SK-N-MC (cell line): ENCODE data around the gene MBNL2.

Experiments used
- EZH2 ChIP-seq: fragments of 200-600 bp; sonication (generic); IDR thresholded peaks from one replicate; pipeline ENCODE4 v1.6.1; 2017; ENCODE audit warnings: antibody characterized with exemption
- POLR2AphosphoS5 ChIP-seq: IDR thresholded peaks from 2 replicates; pipeline ENCODE4 v1.6.1; 2012; ENCODE audit warnings: mild to moderate bottlenecking, low read depth, low read length, borderline replicate concordance

DNA sequence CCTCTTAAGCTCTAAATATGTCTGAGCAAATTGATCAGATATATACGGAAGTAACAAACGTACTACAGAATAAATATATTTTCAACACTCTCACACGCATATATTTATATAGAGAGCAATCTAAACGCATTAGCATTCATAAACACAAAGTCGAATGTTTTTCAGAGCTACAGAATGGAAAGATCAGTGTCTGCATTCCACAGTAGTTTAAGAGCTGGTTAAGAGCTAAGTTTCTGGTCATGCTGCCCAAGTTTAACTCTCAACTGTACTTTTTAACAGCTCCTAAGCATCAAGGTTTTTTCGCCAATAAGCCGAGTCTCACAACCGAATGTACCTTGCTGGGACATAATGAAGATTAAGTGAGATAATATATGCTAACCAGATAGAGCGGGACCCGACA lies 175.1 kb downstream of the MBNL2 start:
- TF ChIP-seq EZH2 (no peak), POLR2AphosphoS5 (no peak)
